ENCODE data around the gene FREM3.

DNA sequence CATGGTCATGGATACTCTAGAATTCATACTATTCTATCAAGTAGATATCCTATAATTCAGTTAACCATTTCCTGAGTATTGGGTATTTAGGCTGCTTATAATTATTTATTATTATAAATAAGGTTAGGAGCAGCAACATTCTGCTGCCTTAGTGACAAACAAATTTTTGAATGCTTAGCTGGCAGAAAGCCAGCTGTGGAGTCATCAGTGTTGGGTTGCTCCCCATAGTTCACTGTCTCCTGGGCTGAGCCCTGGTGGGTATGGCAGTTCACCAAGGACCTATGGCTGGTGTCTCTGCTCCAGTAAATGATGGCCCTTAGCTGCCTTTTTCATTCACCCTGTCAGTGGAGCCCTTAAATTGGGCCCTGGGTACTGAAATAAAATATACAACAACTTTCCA, 125.1 kb downstream of the FREM3 start:
- TF ChIP-seq YY1 (IDR thresholded peaks at IDR 0.05; ENCODE audit: insufficient read depth, insufficient read length) (no peak), SUZ12 (IDR thresholded peaks at IDR 0.05; ENCODE audit: extremely low read depth, insufficient read depth, insufficient read length) (no peak), ZNF274 (IDR thresholded peaks at IDR 0.05; ENCODE audit: low read depth, low read length) (no peak)
